ENCODE data around the gene TPST2. TPM values are rescaled to one million over a fixed set of nuclear protein-coding genes. Genes with fewer than 3 reads are reported as not detected.
A peak's percentile ranks its signal among the peaks of the same experiment; 100 is the strongest.

The TPST2 gene
- total and polyA plus RNA-seq, 9 of the 15 experiments (the other 6 are each of a cell fraction or from before 2014, with no cell fraction given): 14.2 to 123 (median 60.1) TPM

DNA sequence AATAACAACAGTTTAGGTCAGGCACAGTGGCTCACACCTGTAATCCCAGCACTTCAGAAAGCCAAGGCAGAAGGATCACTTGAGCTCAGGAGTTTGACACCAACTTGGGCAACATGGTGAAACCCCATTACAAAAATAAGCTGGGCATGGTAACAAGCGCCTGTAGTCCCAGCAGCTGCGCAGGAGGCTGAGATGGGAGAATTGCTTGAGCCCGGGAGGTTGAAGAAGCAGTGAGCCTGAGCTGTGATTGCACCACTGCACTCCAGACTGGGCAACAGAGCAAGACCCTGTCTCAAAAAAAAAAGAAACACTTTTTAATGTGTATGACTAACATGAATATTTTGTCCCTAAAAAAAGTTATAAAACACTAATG lies 53.2 kb downstream of the TPST2 start:
- no peak for FAIRE-seq
- H3K4me3 ChIP-seq: no peak overlapping the region
- H3K36me3 ChIP-seq (ENCODE audit: control insufficient read depth, insufficient read depth, low read length): peaks cover 94% of the 10 kb centered on the region
- no peak overlapping the region for H3K9ac ChIP-seq (ENCODE audit: insufficient read depth in 1 of 2, low read depth in 2 of 2, low read length in 2 of 2)
- no peak overlapping the region for H2AFZ ChIP-seq (ENCODE audit: low read depth, low read length)
- ChIA-PET CTCF (ENCODE audit: low intra/inter-chr PET ratio) (no interaction called here), POLR2A (interaction anchor here (1.5 kb wide), 1 partner anchor 15 kb away, joined by 8 read pairs; no protein-coding TSS in a partner anchor)
- no peaks in the 10 kb centered on the region for H3K27me3 ChIP-seq (ENCODE audit: control insufficient read depth in 2 of 2, insufficient read depth in 2 of 2, low read length in 2 of 2)
- H3K79me2 ChIP-seq (ENCODE audit: control insufficient read depth, insufficient read depth, low read length): peaks cover 30% of the 10 kb centered on the region
- no peak for TF ChIP-seq TRIM24 (IDR thresholded peaks at IDR 0.05)
- peak; percentile 76 for TF ChIP-seq ZNF121 (CRISPR knock-in tag; conservative IDR thresholded peaks at IDR 0.05)
- TF ChIP-seq, protein P1, sequence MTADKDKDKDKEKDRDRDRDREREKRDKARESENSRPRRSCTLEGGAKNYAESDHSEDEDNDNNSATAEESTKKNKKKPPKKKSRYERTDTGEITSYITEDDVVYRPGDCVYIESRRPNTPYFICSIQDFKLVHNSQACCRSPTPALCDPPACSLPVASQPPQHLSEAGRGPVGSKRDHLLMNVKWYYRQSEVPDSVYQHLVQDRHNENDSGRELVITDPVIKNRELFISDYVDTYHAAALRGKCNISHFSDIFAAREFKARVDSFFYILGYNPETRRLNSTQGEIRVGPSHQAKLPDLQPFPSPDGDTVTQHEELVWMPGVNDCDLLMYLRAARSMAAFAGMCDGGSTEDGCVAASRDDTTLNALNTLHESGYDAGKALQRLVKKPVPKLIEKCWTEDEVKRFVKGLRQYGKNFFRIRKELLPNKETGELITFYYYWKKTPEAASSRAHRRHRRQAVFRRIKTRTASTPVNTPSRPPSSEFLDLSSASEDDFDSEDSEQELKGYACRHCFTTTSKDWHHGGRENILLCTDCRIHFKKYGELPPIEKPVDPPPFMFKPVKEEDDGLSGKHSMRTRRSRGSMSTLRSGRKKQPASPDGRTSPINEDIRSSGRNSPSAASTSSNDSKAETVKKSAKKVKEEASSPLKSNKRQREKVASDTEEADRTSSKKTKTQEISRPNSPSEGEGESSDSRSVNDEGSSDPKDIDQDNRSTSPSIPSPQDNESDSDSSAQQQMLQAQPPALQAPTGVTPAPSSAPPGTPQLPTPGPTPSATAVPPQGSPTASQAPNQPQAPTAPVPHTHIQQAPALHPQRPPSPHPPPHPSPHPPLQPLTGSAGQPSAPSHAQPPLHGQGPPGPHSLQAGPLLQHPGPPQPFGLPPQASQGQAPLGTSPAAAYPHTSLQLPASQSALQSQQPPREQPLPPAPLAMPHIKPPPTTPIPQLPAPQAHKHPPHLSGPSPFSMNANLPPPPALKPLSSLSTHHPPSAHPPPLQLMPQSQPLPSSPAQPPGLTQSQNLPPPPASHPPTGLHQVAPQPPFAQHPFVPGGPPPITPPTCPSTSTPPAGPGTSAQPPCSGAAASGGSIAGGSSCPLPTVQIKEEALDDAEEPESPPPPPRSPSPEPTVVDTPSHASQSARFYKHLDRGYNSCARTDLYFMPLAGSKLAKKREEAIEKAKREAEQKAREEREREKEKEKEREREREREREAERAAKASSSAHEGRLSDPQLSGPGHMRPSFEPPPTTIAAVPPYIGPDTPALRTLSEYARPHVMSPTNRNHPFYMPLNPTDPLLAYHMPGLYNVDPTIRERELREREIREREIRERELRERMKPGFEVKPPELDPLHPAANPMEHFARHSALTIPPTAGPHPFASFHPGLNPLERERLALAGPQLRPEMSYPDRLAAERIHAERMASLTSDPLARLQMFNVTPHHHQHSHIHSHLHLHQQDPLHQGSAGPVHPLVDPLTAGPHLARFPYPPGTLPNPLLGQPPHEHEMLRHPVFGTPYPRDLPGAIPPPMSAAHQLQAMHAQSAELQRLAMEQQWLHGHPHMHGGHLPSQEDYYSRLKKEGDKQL (CRISPR knock-in tag; IDR thresholded peaks at IDR 0.05; ENCODE audit: borderline replicate concordance): no peak
- no TSS peak for BruUV-seq (replicated peaks)
- DNase-seq (ENCODE audit: extremely low read depth in 1 of 4, low spot score in 3 of 4): no peak
- no peaks in the 10 kb centered on the region for H3K9me3 ChIP-seq (replicated peaks; ENCODE audit: control insufficient read depth, insufficient read depth, low read depth, low read length)
- no peak overlapping the region for H3K4me2 ChIP-seq (ENCODE audit: insufficient read depth, low read length)
- H3K9me1 ChIP-seq (ENCODE audit: control insufficient read depth, insufficient read depth, low read length): no peaks in the 10 kb centered on the region
- no peak for ATAC-seq
- no peaks in the 10 kb centered on the region for H4K20me1 ChIP-seq (replicated peaks; ENCODE audit: control insufficient read depth, insufficient read depth, low read length)
- no peak overlapping the region for H3K27ac ChIP-seq (ENCODE audit: extremely low read depth, low read depth, low read length)
- H3K4me1 ChIP-seq (replicated peaks in 1 of 2; ENCODE audit: control insufficient read depth in 2 of 2, insufficient read depth in 2 of 2, low read length in 2 of 2): peaks cover 0 to 10% of the 10 kb centered on the region in 2 experiments; a peak in 2 of 5 replicates
- intact Hi-C loops (cut with micrococcal nuclease) (no loop called here), in situ Hi-C loops (cut with MboI) (no loop called here)
- 94% methylated on average over 3 of the region's 3 CpGs for WGBS (ENCODE audit: insufficient coverage, low coverage, missing lambda C conversion rate)
